ENCODE results near the gene B3GAT1.

GRCh38 chr11:134417871-134418840 lies 6.1 kb upstream of the B3GAT1 start:
- TF ChIP-seq POLR2A (IDR thresholded peaks at IDR 0.05; ENCODE audit: borderline replicate concordance, extremely low read depth, insufficient read depth, insufficient read length) (no peak), ZNF274 (IDR thresholded peaks at IDR 0.05; ENCODE audit: low read depth, low read length) (no peak), EZH2phosphoT487 (IDR thresholded peaks at IDR 0.05; ENCODE audit: borderline replicate concordance) (no peak), CTCF (IDR thresholded peaks at IDR 0.05 in 2 of 3, conservative IDR thresholded peaks at IDR 0.05 in 1 of 3; ENCODE audit: borderline replicate concordance in 1 of 3, insufficient read depth in 1 of 3, low read depth in 2 of 3, low read length in 2 of 3) (no peak), POLR2AphosphoS5 (IDR thresholded peaks at IDR 0.05; ENCODE audit: low read depth, low read length) (no peak), EZH2 (IDR thresholded peaks at IDR 0.05) (no peak), YY1 (IDR thresholded peaks at IDR 0.05; ENCODE audit: extremely low read depth, insufficient replicate concordance, low read depth, low read length) (no peak), ATF3 (IDR thresholded peaks at IDR 0.05) (no peak)

All from HCT116 (cell line).